Cardiac fibroblast (primary cell): ENCODE measurements around the gene BBIP1.

Source experiments
- DNase-seq, 2 donors: peaks; one replicate each; pipeline versions ENCODE4 v3.0.0 to v3.0.0-alpha.2; 2010; ENCODE audit warnings: low read depth in 2 of 2
- H3K4me3 ChIP-seq, 2 donors: replicated peaks in 1 of 2; 1 replicate in 1 of 2; 2 replicates in 1 of 2; pipeline ENCODE4 v1.5.1; 2011; ENCODE audit warnings: low read depth in 2 of 2, low read length in 2 of 2, mild to moderate bottlenecking in 2 of 2, moderate library complexity in 1 of 2
- TF ChIP-seq, protein P1 (sequence below): IDR thresholded peaks from one replicate; pipeline ENCODE4 v1.5.1; 2011; ENCODE audit warnings: low read depth, mild to moderate bottlenecking, low read length, inconsistent platforms

BBIP1 gene

DNA sequence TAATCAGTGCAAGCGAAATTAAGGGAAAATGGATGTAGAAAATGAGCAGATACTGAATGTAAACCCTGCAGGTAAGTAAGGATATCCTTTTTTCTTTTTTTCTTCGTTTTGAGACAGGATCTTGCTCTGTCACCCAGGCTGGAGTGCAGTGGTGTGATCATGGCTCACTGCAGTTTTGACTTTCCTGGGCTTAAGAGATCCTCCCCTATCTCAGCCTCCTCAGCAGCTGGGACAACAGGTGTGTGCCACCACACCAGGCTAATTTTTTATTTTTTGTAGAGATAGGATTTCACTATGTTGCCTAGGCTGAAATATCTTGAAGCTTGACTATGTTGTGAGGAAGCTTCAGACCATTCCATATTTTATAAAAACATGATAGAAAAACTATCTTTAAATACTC, 43.0 kb downstream of the BBIP1 start:
- no peak for DNase-seq
- TF ChIP-seq, protein P1, sequence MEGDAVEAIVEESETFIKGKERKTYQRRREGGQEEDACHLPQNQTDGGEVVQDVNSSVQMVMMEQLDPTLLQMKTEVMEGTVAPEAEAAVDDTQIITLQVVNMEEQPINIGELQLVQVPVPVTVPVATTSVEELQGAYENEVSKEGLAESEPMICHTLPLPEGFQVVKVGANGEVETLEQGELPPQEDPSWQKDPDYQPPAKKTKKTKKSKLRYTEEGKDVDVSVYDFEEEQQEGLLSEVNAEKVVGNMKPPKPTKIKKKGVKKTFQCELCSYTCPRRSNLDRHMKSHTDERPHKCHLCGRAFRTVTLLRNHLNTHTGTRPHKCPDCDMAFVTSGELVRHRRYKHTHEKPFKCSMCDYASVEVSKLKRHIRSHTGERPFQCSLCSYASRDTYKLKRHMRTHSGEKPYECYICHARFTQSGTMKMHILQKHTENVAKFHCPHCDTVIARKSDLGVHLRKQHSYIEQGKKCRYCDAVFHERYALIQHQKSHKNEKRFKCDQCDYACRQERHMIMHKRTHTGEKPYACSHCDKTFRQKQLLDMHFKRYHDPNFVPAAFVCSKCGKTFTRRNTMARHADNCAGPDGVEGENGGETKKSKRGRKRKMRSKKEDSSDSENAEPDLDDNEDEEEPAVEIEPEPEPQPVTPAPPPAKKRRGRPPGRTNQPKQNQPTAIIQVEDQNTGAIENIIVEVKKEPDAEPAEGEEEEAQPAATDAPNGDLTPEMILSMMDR, result no peak
- no peak overlapping the region for H3K4me3 ChIP-seq

DNA sequence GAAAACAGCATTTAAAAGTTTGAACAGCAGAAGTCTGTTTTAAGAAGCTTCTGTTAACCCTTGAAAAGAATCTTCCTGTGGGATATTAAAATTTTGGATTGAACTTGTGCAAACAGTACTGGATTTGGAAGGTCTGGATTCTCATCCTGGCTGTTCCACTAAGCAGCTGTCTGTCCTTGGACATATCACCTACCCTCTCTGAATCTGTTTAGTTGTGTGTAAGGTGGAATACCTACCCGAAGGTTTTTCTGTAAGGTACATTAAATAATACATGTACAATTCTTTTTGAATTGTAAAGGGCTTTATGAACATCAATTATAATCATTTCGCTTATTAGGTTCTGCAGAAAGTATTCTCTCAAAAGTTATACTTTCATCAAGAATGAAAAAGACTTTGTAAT, 45.0 kb downstream of the BBIP1 start:
- TF ChIP-seq, protein P1, result no peak
- H3K4me3 ChIP-seq, result peak overlapping the region; percentile 82 to 94
- DNase-seq, result no peak

DNA sequence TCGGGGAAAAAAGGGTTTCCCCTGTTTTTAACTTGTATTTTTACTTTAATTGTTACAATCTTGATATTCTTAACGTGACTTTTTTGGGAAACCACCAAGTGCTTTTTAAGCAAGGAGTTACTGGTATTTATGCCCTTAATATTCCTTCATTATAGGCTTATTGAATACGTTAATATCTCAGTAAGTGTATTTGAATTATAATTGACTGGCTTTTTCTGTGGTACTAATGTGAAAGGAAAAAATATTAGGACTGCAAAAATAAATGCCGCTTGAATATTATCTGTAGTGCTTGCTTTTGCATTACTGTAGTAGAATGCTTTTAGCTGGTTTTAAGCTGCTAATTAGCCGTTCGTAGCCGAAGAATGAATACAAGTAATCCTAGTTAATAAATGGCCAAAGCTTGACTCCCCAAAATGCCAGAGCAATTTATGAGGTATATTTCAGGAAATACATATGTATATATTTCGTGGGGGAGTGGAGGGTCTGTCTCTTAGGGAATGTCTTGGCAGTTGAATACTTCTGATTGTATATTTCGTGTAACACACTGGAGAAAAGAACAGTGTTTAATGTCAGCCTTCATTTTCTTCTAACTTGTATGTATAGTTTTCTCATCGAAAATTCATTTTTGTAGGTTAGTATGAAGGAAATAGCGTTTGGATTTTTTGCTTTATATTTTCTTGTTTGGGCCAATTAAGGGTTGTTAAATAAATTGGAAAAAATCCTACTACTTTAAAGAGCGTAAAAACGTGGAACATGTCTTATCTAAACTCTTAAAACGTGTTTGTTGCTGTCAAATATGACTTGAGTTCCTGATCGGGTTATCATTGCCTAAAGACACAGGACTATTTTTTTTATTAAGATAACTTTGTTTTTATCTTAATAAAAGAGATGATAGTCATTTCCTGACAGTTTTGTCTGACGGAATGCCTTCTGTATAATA, 45.7 kb downstream of the BBIP1 start:
- TF ChIP-seq, protein P1, result no peak
- peak overlapping the region; percentile 82 to 94 for H3K4me3 ChIP-seq

DNA sequence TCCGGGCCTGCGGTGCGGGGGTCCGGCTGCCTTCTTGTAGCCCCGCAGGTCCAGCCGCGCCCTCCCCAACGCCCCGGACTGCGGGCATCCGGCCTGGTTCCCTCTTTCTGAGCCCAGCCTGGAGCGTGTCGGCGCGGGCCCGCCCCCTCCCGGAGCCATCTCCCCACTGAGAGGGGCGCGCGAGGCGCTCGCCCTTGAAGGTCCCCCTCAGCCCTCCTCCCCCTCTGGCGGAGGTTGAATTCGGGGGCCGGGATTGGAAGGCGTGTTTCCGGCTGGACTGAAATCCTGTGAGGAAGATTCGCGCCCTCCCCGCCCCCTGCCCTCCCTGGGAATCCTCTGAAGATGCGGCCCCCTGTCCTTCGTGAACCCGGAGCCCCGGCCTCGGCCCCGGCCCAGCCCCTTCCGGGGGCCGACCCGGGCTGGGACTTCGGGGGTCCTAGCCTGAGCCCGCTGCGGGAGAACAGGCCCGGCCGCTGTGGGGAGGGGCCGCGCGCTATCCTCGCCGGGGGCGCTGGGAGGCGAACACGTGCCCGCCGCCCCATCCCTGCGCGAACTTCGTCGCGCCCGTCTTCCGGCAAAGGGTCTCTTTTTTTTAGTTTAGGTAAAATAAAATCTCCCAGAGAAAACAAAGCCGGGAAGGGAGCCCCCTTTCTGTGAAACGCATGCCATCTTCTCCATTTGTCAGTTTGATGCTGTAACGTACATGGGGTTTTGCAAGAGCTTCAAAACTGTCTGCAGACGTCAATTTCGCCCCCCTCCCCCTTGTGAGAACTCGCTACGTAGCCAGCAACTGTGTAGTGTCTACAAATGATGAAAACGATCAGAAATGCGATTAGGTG, 46.6 kb downstream of the BBIP1 start:
- peak; percentile 89 for DNase-seq
- TF ChIP-seq, protein P1, result peak; percentile 31
- H3K4me3 ChIP-seq, result peak overlapping the region; percentile 82 to 94

More for the DNA sequence above, 45.7 kb downstream of the BBIP1 start:
- DNase-seq, result peak in 1 of 2 donors; percentile 32

DNA sequence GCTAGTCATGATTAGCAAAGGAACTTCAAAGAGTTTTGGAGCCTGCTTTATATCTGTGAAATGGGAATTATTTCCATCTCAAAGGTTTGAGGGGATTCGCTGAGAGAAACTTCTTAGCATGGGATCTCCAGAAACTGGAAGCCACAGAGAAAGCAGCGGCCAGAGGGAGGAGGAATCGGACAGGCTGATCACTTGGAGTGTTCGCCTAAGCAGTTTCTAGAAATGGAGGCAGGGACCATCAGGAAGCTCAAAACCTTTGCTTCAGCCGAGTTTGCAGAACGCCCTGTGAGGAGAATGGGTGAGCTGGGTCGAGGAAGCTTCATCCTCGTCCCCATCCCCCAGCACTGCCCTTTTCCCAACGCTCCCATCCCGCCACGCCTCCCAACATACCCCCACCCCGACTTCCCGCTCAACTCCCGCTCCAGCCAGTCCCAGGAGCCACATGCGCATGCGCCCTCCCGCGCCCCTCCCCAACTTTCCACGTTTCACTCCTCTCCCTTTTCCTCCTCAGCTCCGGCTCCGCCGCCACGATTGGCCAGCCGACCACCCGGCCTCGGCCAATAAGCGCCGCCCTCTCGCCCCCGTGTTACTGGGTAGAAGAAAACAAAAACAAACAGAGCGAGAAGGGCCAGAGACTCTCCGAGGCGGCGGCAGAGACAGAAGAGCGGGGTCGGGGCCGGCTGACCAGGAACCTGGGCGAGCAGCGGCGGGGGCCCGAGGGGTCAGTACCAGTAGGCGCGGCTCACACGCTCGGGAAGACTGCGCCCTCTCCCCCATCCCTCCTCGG, 47.5 kb downstream of the BBIP1 start, which contains the start of gene PDCD4:
Gene PDCD4, plus strand, starts transcription at position 631 of the 787 bp plus-strand sequence. CDS start 4,100 bp downstream, outside the sequence.
- peak within 1 kb of the TSS; percentile 82 to 94 for H3K4me3 ChIP-seq
- TF ChIP-seq, protein P1, result no peak
- DNase-seq, result peak; percentile 98 to 99

DNA sequence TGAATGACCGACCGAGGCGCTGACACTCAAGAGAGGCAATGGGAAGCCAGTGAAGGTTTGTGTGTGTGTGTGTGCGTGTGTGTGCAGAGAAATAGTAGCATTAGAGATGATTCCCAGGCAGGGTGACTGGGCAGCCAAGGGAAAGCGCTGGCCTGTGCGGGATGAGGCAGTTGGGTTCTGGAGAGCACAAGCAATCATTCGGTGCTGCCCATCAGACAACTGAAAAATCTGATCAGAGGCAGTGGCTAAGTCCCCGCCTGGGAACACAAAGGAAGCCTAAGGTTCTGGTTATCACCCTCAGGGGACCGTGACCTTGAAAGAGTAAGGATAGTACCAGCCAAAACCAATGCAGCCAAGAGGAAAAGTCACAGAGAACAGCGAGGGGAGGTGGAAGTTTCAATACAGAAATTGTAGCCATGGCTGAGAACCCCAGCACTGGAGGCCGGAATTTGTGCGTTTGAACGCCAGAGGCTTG, 48.1 kb downstream of the BBIP1 start:
- peak; percentile 7 to 22 for DNase-seq
- TF ChIP-seq, protein P1, result no peak
- H3K4me3 ChIP-seq, result no peak overlapping the region
